ENCODE data around the gene HLA-DQA1. TPM values are rescaled to one million over a fixed set of nuclear protein-coding genes. Genes with fewer than 3 reads are reported as not detected.
"Not testable (repeated sequence)": the region's sequence is repeated elsewhere in the genome, so short reads cannot be mapped to it uniquely, and the experiment has no call there.

Gene HLA-DQA1
- total RNA-seq, 3 donors from 2014 or later (not counting 1 experiment from before 2014, with no cell fraction given), result 7.0 to 46.7 (median 39.9) TPM

GRCh38 chr6:32639440-32640394 is 2.5 kb downstream of the HLA-DQA1 start:
- Mint-ChIP-seq H3K4me1 (peaks cover 27 to 40% of the 10 kb centered on the region in 2 donors), H3K27me3 (ENCODE audit: low read depth in 2 of 2) (peaks cover 12 to 13% of the 10 kb centered on the region in 2 donors), H3K27ac (peak overlapping the region in 1 of 2 donors; percentile 29), H3K36me3 (no peaks in the 10 kb centered on the region), H3K4me3 (no peak overlapping the region), H3K9me3 (no peaks in the 10 kb centered on the region)
- DNase-seq (no peak), ATAC-seq (no peak)
- H3K27ac ChIP-seq (ENCODE audit: low read length), result no peak overlapping the region
- no peaks in the 10 kb centered on the region for H3K27me3 ChIP-seq (ENCODE audit: control insufficient read depth, insufficient read depth, low read length)
- H3K4me1 ChIP-seq (ENCODE audit: control insufficient read depth, insufficient read depth, low read length), result peaks cover 4% of the 10 kb centered on the region
- TF ChIP-seq CTCF (IDR thresholded peaks at IDR 0.05), result no peak
- H3K4me3 ChIP-seq (ENCODE audit: low read length), result no peak overlapping the region
- no peaks in the 10 kb centered on the region for H3K9me3 ChIP-seq (ENCODE audit: control insufficient read depth, insufficient read depth, low read length)
- intact Hi-C loops (cut with micrococcal nuclease), result no loop called here
- no peaks in the 10 kb centered on the region for H3K36me3 ChIP-seq (ENCODE audit: control insufficient read depth, insufficient read depth, low read length)
- 5% methylated on average over 7 of the region's 8 CpGs for WGBS (ENCODE audit: insufficient coverage)

GRCh38 chr6:32641122-32641521 is 3.9 kb downstream of the HLA-DQA1 start:
- DNase-seq, result no peak
- WGBS (ENCODE audit: insufficient coverage), result 65% methylated on average over 4 of the region's 6 CpGs
- Histone ChIP-seq H3K4me3 (ENCODE audit: low read length) (no peak overlapping the region), H3K27ac (ENCODE audit: low read length) (no peak overlapping the region), H3K27me3 (ENCODE audit: control insufficient read depth, insufficient read depth, low read length) (no peaks in the 10 kb centered on the region), H3K9me3 (ENCODE audit: control insufficient read depth, insufficient read depth, low read length) (no peaks in the 10 kb centered on the region), H3K36me3 (ENCODE audit: control insufficient read depth, insufficient read depth, low read length) (no peaks in the 10 kb centered on the region), H3K4me1 (ENCODE audit: control insufficient read depth, insufficient read depth, low read length) (peaks cover 4% of the 10 kb centered on the region)
- no peak for ATAC-seq
- intact Hi-C loops (cut with micrococcal nuclease), result no loop called here
- Mint-ChIP-seq H3K4me1 (peaks cover 27 to 40% of the 10 kb centered on the region in 2 donors), H3K4me3 (no peak overlapping the region), H3K27ac (peak overlapping the region in 1 of 2 donors; percentile 74), H3K36me3 (no peaks in the 10 kb centered on the region), H3K27me3 (ENCODE audit: low read depth in 2 of 2) (peaks cover 6 to 17% of the 10 kb centered on the region in 2 donors), H3K9me3 (no peaks in the 10 kb centered on the region)
- no peak for TF ChIP-seq CTCF (IDR thresholded peaks at IDR 0.05)

- intact Hi-C loops (cut with micrococcal nuclease); H3K9me3 ChIP-seq (ENCODE audit: control insufficient read depth, insufficient read depth, low read length); H3K4me3 ChIP-seq (ENCODE audit: low read length); H3K36me3 ChIP-seq (ENCODE audit: control insufficient read depth, insufficient read depth, low read length); H3K27me3 ChIP-seq (ENCODE audit: control insufficient read depth, insufficient read depth, low read length); H3K27ac ChIP-seq (ENCODE audit: low read length); H3K9me3 Mint-ChIP-seq; DNase-seq; H3K4me1 ChIP-seq (ENCODE audit: control insufficient read depth, insufficient read depth, low read length); H3K36me3 Mint-ChIP-seq: not testable (repeated sequence)
- peaks cover 5 to 16% of the 10 kb centered on the region in 2 donors for H3K27me3 Mint-ChIP-seq (ENCODE audit: low read depth in 2 of 2)
- peaks cover 26 to 40% of the 10 kb centered on the region in 2 donors for H3K4me1 Mint-ChIP-seq
- WGBS (ENCODE audit: insufficient coverage), result no CpG with 5 or more reads among the region's 2 CpGs
- peak in 2 of 3 donors; percentile 54 to 56 for ATAC-seq
- H3K4me3 Mint-ChIP-seq, result peak overlapping the region; percentile 65
- H3K27ac Mint-ChIP-seq, result peak overlapping the region; percentile 50 to 74
Measured at GRCh38 chr6:32641785-32642719, 4.8 kb downstream of the HLA-DQA1 start.
